Activated T-cell treated with anti-CD3 and anti-CD28 coated beads, Interleukin-2, amount 50 U/mL, for 4 hours (primary cell): ENCODE measurements around the gene NELFB. TPM values are rescaled to one million over a fixed set of nuclear protein-coding genes. Genes with fewer than 3 reads are reported as not detected.

Source experiments
- ATAC-seq, 2 donors: fragments of 200-7000 bp; cut with Tn5 transposase; one replicate each; pipeline ENCODE4 v1.10.0; 2021
- DNase-seq: peaks from one replicate; pipeline ENCODE4 v3.0.0-alpha.2; 2020
- H3K27me3 Mint-ChIP-seq: one replicate; pipeline ENCODE4 v1.8.0; 2021; ENCODE audit warnings: low read depth, mixed read lengths
- H3K36me3 Mint-ChIP-seq: one replicate; pipeline ENCODE4 v1.8.0; 2022; ENCODE audit warnings: mixed read lengths; ENCODE audit not compliant: insufficient read depth
- H3K4me1 Mint-ChIP-seq: one replicate; pipeline ENCODE4 v1.8.0; 2021; ENCODE audit warnings: low read depth, mixed read lengths
- H3K4me3 Mint-ChIP-seq: one replicate; pipeline ENCODE4 v1.8.0; 2021; ENCODE audit warnings: mild to moderate bottlenecking, moderate library complexity, mixed read lengths
- H3K9me3 Mint-ChIP-seq: one replicate; pipeline ENCODE4 v1.8.0; 2021; ENCODE audit warnings: mixed read lengths
- total RNA-seq, 3 donors: library from RNA; stranded (reverse); gene quantifications; one replicate each; pipeline ENCODE4 v1.2.1, GENCODE V29; 2021

NELFB gene
- total RNA-seq, 3 donors from 2014 or later, result 72.0 to 81.1 (median 73.5) TPM

DNA sequence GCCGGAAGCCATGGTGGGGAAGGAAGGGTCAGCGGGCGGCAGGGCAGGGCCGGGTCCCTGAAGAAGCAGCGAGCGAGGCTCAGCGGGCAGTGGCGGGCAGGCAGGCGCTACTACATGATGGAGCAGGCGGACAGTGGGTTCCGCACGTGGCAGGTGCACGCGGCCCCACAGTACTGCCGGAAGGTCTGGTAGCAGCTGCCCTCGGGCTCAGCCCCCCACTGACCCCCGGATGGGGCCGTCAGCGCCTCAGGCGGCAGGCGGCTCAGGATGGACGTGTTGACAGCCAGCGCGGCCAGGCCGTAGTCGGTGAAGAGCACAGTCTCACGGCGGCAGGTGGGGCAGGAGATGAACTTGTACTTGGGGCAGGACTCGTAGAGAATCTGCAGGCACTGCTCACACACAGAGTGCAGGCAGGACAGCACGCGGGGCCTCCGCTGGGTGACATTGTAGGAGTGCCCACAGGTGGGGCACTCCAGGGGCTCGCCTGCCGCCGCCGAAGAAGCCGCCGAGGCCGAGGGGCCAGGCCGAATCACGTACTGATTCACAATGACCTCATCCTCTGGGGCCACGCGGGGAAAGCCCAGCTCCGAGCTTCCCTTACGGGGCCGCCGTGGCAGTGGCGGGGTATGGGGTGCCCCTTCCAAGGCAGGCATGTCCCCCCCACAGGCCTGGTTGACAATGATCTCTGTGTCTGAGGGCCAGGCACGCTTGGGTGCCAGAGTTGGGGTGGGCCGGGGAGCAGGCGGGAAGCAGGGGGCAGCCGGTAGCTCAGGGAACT is 34.6 kb upstream of the NELFB start:
- Mint-ChIP-seq H3K9me3 (no peaks in the 10 kb centered on the region), H3K36me3 (peaks cover under 1% of the 10 kb centered on the region), H3K27me3 (no peaks in the 10 kb centered on the region), H3K4me1 (peaks cover 5% of the 10 kb centered on the region), H3K4me3 (peak overlapping the region; percentile 27)
- ATAC-seq, result no peak
- DNase-seq, result no peak

DNA sequence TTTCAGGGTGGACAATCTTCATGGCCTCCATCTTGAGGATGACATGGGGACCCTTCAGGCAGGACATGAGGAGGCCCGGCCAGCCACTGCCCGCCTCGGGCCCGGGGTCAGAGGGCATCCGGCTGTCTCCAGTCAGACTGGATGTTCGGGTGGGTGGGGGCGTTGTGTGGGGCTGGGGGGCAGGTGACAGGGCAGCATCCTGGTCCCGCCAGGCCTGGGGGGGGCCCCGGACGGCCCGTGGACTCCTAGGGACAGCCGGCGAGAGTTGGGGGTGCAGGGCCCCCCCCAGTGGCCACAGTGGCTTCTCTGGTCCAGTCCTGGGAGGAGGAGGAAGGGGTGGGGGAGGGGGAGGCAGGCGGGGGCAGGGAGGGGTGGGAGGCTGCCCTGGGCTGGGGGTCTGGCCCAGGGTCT is 34.0 kb upstream of the NELFB start:
- DNase-seq, result no peak

DNA sequence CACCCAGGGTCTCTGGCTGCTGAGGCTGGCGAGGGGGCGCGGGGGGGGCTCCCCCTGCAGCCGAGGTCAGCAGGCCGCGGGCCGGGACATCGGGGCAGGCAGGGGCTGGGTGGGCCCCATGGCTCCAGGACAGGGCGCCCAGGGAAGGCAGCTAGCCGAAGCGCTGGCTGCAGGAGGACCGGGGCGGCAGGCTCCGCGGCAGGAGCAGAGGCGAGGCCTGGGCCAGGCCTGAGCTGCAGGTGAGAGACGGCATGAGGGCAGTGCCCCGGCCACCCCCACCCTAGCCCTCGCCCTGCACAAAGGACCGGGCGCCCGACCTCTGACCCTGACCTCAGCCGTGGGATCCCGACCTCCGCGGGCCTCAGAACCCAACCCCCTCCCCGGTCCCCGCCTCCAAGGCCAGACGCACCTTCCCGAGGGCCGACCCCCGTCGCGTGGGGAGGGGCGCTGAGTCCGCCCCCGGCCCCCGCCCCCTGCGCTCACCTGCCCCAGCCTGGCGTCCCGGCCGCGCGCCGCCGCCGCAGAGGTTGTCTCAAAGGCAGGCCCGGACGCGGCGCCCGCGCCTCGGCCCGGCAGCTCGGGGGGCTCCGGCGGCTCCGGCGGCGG is 33.5 kb upstream of the NELFB start:
- Mint-ChIP-seq H3K4me3 (no peak overlapping the region), H3K4me1 (peaks cover 5% of the 10 kb centered on the region)
- no peak for DNase-seq

More for the DNA sequence above, 34.0 kb upstream of the NELFB start:
- Mint-ChIP-seq H3K9me3 (no peaks in the 10 kb centered on the region), H3K27me3 (no peaks in the 10 kb centered on the region), H3K36me3 (no peaks in the 10 kb centered on the region), H3K4me1 (peaks cover 5% of the 10 kb centered on the region), H3K4me3 (peak overlapping the region; percentile 27)
- ATAC-seq, result no peak

DNA sequence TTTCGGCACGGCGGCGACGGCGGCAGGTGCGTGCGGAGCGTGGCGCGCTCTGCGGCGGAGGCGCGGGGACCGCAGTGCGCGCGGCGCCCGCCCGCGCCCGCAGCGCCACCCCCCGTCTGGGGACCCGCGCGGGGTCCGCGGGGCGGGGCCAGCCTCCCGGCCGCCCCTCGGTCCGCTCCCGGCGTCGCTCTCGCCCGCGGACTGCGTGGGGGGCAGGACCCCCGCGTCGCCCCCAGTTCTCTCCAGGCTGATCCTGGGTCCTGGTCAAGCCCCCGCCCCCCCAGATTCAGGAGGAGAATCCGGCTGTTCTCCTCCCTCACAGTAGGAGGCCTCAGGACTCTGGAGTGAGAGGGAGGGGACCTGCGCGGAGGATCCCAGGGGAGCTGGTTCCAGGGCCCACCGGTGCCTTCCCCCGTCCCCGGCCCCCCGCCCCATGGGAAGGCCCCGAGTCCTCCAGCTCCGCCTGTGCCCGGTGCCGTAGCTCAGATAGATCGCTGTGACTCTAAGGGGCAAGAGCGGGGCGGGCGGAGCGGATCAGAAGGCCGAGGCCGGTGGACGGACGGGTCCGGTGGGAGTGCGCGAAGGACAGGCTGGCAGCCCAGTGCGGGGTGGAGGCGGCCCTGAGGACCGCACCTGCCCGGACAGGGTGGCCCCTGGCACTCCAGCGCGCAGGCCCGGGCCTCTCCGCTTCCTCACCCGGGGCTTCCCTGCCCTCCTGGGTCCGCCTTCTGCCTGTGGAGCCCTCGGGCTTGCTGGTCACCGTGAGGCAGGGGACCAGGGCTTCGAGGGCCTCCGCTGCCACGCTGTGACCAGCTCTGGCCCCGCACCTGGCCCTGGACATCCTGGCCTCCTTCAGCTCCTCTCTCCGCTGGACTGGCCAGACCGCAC is 32.7 kb upstream of the NELFB start, which contains the start of gene RNF208:
Gene RNF208, minus strand, starts transcription at position 51 of the 888 bp plus-strand sequence. CDS start 1,028 bp downstream, outside the sequence.
- Mint-ChIP-seq H3K9me3 (no peaks in the 10 kb centered on the region), H3K4me1 (peaks cover 6% of the 10 kb centered on the region), H3K36me3 (no peaks in the 10 kb centered on the region), H3K27me3 (no peaks in the 10 kb centered on the region), H3K4me3 (peak within 1 kb of the TSS; percentile 79)
- DNase-seq (no peak), ATAC-seq (peak in 1 of 2 donors; percentile 5)

More for the DNA sequence above, 33.5 kb upstream of the NELFB start:
- no peaks in the 10 kb centered on the region for H3K27me3 Mint-ChIP-seq
- no peak for ATAC-seq
- H3K9me3 Mint-ChIP-seq, result no peaks in the 10 kb centered on the region
- no peaks in the 10 kb centered on the region for H3K36me3 Mint-ChIP-seq

DNA sequence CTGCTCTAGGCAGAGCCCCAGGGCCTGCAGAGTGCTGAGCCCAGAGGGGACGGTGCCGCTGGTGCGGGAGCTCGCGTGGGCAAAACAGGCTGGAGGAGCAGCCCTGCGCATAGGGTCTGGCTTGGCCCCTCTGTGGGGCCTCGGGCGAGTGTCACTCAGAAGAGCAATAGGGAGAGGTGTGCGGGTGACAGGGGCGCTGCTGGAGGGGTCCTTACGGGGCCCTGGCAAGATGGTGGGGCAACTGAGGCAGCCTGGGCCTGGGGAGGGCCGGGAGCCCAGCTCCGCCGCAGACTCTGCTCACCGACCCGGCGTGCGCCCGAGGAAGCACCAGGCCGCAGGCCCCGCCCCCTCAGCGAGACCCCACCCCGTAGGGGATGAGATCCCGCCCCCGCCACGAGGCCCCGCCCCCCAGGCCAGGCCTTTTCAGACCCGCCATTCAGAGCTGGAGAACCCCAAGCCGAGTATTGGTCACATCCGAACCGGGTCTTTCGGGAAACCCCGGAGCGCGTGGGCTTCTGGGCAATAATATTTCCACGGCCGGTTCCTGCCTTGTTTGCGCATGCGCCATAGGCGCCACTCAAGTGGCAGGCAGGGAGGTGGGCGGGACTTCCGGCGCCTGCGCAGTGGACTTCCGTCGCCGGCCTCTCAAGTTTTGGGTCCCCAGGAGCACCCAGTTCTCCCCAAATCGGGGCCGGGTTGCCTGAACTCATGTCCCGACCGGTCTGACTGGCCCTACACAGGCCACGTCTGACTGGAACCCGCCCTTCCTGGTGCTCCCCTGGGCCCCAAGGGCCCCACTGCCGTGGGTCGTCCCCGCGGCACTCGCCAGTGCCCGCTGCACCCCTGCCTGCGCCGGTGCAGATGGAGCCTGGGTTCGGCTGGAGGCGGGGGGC is 31.8 kb upstream of the NELFB start:
- Mint-ChIP-seq H3K9me3 (no peaks in the 10 kb centered on the region), H3K27me3 (peaks cover 3% of the 10 kb centered on the region), H3K36me3 (no peaks in the 10 kb centered on the region), H3K4me3 (peak overlapping the region; percentile 79), H3K4me1 (peaks cover 8% of the 10 kb centered on the region)
- DNase-seq (peak; percentile 98), ATAC-seq (peak; percentile 90 to 91)

DNA sequence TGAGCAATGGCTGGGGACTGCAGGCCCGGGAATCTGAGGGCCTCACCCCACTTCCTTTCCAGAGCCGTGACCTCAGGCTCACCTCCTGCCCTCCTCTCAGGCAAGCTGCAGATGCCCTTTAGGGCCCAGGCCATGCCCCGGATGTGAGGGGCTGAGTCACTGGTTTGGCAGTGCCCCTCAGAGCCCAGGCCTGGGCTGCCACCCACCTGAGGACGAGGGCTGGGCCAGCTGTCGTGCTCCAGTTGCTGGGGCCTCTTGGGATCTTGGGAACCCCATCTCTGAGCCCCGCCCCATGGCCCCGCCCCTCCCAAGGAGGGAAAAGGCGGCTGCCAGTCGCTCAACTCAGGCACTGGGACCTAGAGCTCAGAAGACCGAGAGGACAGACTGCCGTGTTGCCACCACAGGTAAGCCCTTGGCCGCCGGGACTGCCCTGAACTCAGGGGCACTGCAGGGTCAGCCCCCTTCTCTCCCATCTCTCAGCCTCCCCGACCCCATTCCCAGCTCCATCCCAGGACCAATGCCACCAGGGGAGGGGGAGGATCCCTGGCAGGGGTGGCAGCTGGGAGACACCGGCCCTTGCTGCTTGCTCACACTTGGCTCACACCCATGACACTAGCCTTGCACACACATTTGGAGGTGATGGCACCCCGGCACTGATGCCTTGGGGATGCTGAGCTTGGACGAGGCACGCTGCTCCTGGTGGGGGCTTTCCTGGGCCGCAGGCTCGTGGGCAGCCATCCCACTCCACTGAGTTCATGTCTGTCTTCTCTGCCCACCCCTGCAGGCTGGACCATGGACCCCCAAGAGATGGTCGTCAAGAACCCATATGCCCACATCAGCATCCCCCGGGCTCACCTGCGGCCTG is 30.1 kb upstream of the NELFB start, which contains the start of gene CYSRT1:
Gene CYSRT1, plus strand, starts transcription at position 345 of the 865 bp plus-strand sequence. Its CDS starts 448 bp downstream, at position 793.
- H3K9me3 Mint-ChIP-seq, result no peaks in the 10 kb centered on the region
- H3K4me3 Mint-ChIP-seq, result peak within 1 kb of the TSS; percentile 79
- peaks cover 6% of the 10 kb centered on the region for H3K27me3 Mint-ChIP-seq
- peaks cover 8% of the 10 kb centered on the region for H3K4me1 Mint-ChIP-seq
- ATAC-seq (no peak), DNase-seq (no peak)
- no peaks in the 10 kb centered on the region for H3K36me3 Mint-ChIP-seq

DNA sequence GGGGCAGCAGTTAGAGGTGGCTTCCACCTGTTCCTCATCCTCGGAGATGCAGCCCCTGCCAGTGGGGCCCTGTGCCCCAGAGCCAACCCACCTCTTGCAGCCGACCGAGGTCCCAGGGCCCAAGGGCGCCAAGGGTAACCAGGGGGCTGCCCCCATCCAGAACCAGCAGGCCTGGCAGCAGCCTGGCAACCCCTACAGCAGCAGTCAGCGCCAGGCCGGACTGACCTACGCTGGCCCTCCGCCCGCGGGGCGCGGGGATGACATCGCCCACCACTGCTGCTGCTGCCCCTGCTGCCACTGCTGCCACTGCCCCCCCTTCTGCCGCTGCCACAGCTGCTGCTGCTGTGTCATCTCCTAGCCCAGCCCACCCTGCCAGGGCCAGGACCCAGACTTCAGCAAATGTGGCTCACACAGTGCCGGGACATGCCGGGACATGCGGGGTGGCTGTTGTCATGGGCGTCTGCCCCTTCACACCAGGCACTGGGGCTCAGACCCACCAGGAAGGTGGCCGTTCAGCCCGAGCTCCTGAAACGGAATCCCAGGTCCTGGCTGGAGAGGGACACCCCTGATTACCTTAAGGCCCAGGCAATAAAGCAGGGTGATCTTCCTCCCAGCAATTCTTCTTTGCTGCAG is 29.3 kb upstream of the NELFB start:
- H3K4me1 Mint-ChIP-seq, result peaks cover 8% of the 10 kb centered on the region
- H3K4me3 Mint-ChIP-seq, result no peak overlapping the region

DNA sequence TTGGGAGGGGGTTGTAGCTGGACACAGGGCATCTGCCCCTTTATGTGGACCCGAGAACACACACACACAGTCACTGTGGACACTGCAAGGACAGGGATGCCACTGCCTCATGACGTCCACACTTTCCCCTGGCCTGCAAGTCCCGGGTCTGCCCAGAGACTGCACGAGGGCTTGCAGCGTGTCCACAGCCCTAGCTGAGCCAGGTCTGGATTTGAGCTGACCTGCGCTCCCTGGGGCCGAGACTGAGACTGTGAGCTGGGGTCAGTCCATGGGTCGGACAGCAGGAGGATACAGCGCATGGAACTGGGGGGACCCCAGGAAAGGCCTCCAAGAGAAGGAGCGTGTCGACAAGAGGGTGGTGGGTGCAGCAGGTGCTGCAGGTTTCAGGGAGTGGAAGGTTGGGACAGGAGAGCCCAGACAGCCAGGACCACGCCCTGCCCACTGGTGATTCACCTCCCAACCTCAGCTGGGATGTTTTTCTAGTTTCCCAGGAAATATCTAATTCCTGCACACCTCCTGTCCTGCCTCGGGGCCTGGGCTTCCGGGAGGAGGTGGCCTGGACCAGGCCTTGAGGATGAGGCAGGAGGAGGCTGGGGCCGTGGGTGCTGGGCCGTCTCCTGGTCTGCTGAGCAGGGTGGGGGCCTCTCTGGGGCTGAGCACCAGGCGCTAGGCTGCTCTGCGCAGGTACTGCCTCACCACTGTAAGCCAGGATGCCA is 28.6 kb upstream of the NELFB start:
- peaks cover 8% of the 10 kb centered on the region for H3K4me1 Mint-ChIP-seq
- H3K27me3 Mint-ChIP-seq, result peaks cover 6% of the 10 kb centered on the region
- no peak overlapping the region for H3K4me3 Mint-ChIP-seq
- no peaks in the 10 kb centered on the region for H3K36me3 Mint-ChIP-seq
- DNase-seq (no peak), ATAC-seq (no peak)
- H3K9me3 Mint-ChIP-seq, result no peaks in the 10 kb centered on the region

More for the DNA sequence above, 29.3 kb upstream of the NELFB start:
- no peak for ATAC-seq
- Mint-ChIP-seq H3K9me3 (no peaks in the 10 kb centered on the region), H3K27me3 (peaks cover 6% of the 10 kb centered on the region), H3K36me3 (no peaks in the 10 kb centered on the region)
- no peak for DNase-seq

DNA sequence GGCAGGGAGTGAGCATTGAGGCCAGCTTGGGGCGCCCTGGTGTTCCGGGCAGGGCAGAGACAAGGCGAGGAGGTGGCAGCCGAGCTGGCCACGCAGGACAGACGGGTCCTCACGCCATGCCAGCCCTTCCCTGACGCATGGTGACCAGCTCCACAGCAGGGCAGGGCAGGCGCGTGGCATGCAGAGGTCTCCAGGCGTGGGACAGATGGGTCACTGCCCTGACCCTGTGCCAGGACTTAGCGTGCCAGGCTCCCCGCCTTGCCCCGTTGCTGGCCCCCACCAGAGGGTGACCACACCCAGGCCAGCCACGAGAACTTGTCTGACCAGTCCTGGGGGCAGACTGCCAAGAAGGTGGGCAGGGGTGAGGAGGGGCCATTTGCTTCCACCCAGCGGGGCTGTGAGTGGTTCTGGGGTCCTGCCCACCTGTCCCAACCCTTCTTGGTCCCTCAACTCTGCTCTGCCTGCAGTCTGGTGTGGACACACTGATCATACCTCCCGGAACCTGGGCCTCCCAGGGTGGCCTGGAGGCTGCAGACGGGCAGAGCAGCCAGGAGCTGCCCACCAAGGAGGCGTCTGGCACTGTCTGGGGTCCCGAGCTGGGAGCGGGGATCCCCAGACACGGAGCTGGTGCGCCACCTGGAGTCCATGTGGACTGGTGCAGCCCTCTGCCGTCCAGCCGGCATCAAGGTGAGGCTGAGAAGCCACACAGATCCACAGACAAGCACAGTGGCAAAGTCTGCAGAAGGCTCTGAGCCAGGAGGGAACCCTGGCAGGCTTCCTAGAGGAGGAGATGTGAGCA is 27.9 kb upstream of the NELFB start, which contains the start of gene RNF224:
Gene RNF224, plus strand, starts transcription at position 449 of the 799 bp plus-strand sequence. CDS start 834 bp downstream, outside the sequence.
- H3K27me3 Mint-ChIP-seq, result peaks cover 8% of the 10 kb centered on the region
- DNase-seq, result peak; percentile 78
- H3K4me3 Mint-ChIP-seq, result no peak within 1 kb of the TSS
- peak; percentile 47 to 49 for ATAC-seq
- no peaks in the 10 kb centered on the region for H3K9me3 Mint-ChIP-seq
- H3K4me1 Mint-ChIP-seq, result peaks cover 8% of the 10 kb centered on the region
- no peaks in the 10 kb centered on the region for H3K36me3 Mint-ChIP-seq

DNA sequence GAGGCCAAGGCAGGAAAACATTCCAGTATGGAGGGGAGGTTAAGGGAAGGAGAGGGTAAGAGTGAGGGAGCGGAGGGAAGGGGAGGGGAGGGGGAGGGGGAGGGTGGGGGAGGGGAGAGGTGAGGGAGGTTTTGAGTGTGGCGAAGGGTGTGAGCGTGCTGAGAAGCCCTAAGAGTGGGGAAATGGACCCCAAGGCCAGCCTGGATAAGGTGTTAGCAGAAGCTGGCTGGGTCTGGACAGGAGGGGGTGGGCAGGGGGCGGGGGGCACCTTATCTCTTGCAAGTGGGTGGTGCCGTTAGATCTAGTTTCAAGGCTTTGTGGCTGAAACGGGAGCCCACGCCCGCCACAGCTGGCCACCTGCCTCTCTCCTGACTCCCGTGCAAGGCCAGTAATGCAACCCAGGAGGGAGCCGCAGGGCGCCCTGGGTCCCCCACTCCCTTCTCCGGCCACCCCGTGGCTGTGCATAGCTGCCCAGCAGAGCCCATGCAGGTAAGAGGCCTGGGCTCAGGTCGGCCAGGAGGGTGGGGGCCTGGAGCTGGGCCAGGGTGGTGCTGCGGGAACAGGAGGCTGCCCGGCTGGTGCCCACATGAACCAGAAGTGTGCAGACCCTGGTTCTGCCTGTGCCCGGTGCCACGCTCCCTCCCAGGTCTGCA is 27.1 kb upstream of the NELFB start:
- ATAC-seq, result no peak
- Mint-ChIP-seq H3K9me3 (no peaks in the 10 kb centered on the region), H3K27me3 (peaks cover 8% of the 10 kb centered on the region), H3K4me3 (no peak overlapping the region), H3K4me1 (peaks cover 7% of the 10 kb centered on the region), H3K36me3 (no peaks in the 10 kb centered on the region)
- DNase-seq, result no peak

DNA sequence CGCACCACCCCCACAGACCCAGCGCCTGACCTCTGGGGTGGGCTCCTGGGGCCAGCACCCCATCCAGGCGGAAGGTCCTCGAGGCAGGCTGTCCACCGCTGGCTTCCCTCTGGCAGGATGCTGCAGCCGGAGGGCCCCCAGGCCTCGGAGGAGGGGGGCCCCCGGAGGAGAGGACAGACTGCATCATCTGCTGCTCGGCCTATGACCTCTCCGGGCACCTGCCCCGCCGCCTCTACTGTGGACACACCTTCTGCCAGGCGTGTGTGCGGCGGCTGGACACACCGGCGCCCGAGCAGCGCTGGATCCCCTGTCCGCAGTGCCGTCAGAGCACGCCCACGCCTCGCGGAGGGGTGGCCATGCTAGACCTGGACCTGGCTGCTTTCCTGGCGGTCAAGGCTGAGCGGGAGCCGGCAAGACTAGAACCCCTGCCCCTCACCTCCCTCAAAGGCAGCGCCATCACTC is 26.6 kb upstream of the NELFB start:
- H3K27me3 Mint-ChIP-seq, result peaks cover 8% of the 10 kb centered on the region
- H3K36me3 Mint-ChIP-seq, result no peaks in the 10 kb centered on the region
- DNase-seq (no peak), ATAC-seq (no peak)
- no peaks in the 10 kb centered on the region for H3K9me3 Mint-ChIP-seq
- H3K4me1 Mint-ChIP-seq, result peaks cover 6% of the 10 kb centered on the region
- H3K4me3 Mint-ChIP-seq, result no peak overlapping the region
